LHCN-M2 (cell line): ENCODE measurements around the gene ATP6V0B. TPM values are rescaled to one million over a fixed set of nuclear protein-coding genes. Genes with fewer than 3 reads are reported as not detected.

Source experiments
- DNase-seq: peaks from one replicate; pipeline ENCODE4 v3.0.0-alpha.2; 2012; ENCODE audit warnings: low read depth
- total RNA-seq: library from RNA; depleted of rRNA; stranded (reverse); fragments of >200 nt; gene quantifications from 2 replicates; pipeline ENCODE4 v1.2.3, GENCODE V29; 2014

Gene ATP6V0B
- total RNA-seq, 1 experiment from 2014 or later: 200 TPM

DNA sequence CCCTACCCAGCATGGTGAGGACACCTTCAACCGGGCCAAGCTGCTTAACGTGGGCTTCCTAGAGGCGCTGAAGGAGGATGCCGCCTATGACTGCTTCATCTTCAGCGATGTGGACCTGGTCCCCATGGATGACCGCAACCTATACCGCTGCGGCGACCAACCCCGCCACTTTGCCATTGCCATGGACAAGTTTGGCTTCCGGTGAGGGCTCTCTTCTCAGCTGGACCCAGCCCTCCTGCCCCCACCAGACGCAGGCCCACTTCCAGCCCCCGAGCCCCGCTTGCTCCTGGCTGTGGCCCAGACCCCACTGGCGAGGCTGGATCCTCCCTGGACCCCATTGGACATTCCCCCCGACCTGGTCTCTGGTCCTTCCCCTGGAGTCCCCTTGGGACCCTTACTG lies 10.1 kb downstream of the ATP6V0B start:
- no peak for DNase-seq

GRCh38 chr1:43985984-43986595 lies 11.3 kb downstream of the ATP6V0B start:
- no peak for DNase-seq

DNA sequence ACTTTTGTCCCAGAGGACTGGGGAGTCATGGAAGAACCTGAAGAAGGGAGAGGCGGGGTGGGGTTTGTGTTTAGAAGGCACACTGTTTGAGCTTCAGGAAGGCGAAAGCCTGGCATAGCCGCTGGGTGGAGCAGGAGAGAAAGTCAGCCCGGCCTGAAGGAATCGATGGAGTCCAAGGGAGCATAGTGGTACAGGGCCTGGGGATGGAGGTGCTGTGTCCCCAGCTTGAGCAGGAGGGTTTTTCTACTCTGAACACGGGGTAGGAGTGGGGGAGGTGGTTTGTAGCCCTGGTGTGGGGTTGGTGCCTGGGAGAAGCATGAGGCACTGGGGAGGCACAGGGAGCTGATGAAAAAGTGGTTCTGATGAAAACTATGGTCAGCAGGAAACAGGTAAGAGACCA lies 12.0 kb downstream of the ATP6V0B start:
- DNase-seq: no peak

DNA sequence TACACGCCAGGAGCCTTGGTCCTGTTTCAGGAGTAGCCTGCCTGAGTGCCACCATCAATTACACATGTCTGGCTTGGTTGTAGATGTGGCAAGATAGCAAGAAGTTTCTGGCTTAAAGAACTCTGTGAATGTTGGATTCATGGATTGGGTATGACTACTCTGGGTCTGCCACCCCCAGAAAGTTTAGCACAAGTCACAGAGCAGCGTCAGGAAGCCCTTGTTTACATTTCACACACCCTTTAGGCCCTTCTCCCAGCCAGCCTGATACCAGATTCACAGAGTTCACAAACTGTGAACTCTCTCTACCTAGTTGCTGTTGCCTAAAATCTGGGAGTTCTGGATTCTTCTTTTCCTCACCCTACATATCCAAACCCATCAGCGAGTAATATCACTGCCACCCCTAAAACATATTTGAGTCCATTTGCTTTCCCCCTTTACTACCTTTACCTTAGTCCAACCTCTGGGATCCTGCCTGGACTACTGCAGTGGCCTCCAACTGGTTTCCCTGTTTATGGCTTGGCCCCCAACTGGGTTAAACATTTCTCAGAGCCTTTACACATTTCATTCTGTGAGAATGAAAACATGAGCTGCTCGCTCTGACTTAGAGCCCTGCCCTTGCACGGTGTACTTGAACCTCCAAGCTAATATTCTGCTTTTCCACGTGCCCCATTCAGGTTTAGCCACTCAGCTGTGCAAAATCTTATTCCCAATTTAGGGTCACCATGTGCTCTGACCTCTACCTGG lies 12.6 kb downstream of the ATP6V0B start:
- no peak for DNase-seq

DNA sequence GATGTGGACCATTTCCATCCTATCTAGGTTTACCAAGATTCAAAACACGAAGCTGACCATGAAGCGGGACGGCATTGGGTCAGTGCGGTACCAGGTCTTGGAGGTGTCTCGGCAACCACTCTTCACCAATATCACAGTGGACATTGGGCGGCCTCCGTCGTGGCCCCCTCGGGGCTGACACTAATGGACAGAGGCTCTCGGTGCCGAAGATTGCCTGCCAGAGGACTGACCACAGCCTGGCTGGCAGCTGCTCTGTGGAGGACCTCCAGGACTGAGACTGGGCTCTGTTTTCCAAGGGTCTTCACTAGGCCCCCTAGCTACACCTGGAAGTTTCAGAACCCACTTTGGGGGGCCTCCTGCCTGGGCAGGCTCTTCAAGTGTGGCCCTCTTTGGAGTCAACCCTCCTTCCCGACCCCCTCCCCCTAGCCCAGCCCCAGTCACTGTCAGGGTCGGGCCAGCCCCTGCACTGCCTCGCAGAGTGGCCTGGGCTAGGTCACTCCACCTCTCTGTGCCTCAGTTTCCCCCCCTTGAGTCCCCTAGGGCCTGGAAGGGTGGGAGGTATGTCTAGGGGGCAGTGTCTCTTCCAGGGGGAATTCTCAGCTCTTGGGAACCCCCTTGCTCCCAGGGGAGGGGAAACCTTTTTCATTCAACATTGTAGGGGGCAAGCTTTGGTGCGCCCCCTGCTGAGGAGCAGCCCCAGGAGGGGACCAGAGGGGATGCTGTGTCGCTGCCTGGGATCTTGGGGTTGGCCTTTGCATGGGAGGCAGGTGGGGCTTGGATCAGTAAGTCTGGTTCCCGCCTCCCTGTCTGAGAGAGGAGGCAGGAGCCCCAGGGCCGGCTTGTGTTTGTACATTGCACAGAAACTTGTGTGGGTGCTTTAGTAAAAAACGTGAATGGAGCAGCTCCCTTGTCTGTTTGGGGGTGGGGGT lies 15.8 kb downstream of the ATP6V0B start:
- no peak for DNase-seq

DNA sequence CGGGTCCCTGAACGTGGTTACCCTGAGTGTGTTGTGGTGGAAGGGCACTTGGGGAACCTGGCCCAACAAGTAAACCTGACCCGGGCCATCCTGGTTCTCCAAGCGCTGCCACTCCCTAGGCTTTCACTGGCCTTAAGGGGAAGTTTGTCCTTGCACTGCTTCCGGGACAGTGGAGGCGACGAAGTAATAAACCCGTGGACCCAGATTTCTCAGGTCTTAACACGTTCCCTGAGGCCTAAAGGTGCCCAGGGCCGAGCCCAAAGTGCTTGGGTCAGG lies 16.4 kb downstream of the ATP6V0B start:
- DNase-seq: no peak

DNA sequence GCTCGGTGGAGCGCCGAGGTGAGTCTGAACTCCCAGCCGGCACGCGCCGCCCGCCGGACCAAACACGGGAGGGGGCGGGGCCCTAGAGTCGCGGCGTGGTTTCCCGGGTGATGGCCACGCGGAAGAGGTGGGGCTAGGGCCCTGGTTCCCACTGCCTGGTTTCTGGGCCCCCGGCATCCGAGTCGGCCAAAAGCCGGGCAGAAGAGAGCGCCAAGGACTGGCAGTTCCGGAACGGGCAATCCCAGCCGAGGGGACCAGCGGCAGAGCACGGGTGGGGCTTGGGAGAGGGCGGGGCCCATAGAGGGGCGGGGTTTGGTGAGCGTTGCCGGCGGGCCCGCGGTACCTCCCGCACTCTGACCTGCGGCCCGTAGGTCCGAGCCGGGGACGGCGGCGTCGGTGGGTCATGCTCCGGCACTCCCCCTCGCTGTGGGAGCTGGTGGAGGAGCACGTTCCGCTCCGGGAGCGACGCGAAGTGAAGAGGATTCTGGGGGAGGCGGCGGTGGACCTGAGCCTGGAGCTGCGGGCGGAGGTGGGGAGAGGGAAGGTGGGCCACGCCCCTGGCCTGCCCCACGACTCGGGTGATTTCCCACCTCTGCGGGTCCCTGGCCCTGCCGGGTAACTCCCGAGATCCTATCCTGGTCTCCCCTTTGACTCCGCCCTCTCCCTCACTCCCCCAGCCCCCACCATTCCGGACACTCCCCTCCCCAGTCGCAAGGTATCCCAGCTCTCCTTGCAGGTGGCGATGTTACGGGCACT lies 16.9 kb downstream of the ATP6V0B start, which contains the start of gene CCDC24:
CCDC24 (plus strand) TSS at position 124 of the 756 bp plus-strand sequence; CDS start at position 404, 280 bp downstream.
- DNase-seq: peak; percentile 85

- no peak for DNase-seq
Measured at GRCh38 chr1:43992232-43992995, 17.7 kb downstream of the ATP6V0B start.

DNA sequence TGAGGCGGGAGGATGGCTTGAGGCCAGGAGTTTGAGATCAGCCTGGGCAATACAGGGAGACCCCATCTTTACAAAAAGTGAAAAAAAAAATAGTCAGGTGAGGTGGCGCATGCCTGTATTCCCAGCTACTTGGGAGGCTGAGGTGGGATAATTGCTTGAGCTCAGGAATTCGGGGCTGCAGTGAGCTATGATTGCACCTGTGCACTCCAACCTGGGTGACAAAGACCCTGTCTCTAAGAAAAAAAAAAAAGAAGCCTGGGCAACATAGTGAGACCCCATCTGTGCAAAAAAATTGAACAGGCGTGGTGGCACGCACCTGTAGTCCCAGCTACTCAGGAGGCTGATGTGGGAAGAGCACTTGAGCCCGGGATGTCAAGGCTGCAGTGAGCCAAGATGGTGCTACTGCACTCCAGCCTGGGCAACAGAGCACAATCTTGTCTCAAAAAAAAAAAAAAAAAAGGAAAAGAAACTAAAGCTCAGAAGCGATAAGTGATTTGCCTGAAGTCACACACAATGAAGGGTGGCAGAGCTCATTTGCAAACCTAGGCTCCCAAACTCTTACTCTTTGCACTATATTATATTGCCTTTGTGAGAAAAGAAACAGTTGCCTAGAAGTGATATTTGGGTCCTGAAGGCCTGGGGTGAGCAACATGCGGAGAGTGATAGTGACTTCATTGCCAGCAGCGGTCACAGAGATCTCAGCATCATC lies 18.6 kb downstream of the ATP6V0B start:
- DNase-seq: no peak

GRCh38 chr1:43994071-43994470 lies 19.3 kb downstream of the ATP6V0B start:
- DNase-seq: no peak

- no peak for DNase-seq
Measured at GRCh38 chr1:43994794-43995790, 20.3 kb downstream of the ATP6V0B start.

GRCh38 chr1:43995984-43996732 lies 21.4 kb downstream of the ATP6V0B start:
- no peak for DNase-seq

GRCh38 chr1:43996733-43997115 lies 22.0 kb downstream of the ATP6V0B start:
- no peak for DNase-seq

DNA sequence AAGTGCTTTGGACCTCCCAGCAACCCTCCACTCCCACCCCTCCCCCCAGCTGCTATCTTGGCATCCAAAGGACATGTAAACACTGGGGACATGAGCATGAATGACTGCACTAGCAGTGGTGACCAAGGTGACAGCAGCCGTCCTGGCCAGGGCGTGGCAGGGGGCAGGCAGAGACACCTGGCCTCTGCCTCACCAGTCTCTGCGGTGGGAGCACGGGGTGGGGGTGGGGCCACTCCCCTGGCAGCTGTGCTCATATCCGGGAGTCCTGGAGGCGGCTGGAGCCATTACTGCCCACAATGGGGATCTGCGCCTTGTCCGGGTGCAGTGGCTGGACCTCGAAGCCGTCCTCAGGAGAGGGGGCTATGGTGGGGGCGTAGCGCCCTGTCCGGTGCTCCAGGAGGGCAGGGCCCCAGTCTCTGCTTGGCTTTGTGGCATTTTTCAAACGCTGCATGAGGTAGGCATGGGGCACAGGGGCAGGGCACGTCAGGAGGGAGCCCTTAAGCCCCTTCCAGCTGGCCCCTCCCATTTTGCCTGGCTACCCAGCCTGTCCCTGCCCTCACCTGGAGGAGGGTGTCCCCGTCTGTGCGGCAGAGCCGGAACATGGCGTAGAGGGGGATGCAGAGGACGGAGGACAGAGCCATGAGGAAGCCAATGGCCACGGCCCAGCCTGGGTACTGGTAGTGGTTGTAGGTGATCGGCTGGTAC lies 22.7 kb downstream of the ATP6V0B start:
- no peak for DNase-seq

DNA sequence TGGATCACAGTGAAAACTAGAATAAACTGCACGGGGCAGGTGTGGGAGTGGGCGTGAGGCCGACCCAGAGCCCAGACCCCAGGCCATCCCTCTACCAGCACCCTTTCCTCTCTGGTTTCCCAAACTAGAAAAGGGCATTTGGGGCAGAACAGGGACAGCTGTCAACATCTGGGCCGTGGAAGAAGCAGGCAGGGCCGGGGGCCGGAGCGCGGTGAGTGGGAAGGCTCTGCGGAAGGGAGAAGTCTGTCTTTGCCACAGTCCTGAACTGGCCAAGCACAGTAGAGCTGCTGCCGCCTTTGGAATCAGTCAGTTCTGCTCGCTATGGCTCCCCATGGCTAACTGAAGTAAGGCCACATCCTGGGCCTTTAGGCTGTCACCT lies 23.2 kb downstream of the ATP6V0B start:
- no peak for DNase-seq

DNA sequence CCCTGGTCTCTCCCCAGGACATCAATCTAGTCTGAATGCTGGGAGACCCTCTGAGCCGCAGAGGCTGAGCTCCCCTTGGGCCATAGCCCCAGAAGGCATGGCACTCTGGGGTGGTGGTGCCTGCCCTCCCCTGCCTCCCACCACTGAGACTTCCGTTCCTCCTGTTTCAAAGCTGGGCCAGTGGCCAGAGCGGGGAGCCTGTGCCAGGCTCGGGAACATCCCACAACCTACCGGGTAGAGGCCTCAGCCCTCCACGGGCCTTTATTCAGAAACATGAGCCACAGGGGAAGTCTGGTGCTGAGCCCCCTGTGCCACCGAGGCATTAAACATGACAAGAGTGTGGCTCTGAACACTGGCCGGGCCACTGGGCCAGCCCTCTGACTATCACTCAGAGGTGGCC lies 24.7 kb downstream of the ATP6V0B start:
- DNase-seq: no peak

GRCh38 chr1:44000122-44000665 lies 25.4 kb downstream of the ATP6V0B start:
- DNase-seq: no peak
